GM12865 (cell line): ENCODE measurements around the gene NBEA.

Source experiments
- DNase-seq: peaks from one replicate; pipeline ENCODE4 v3.0.0; 2010; ENCODE audit warnings: low read depth
- H3K4me3 ChIP-seq: 2 replicates; pipeline ENCODE4 v1.5.1; 2011; ENCODE audit warnings: mild to moderate bottlenecking, low read depth, low read length, control low read depth
- CTCF ChIP-seq: IDR thresholded peaks from 2 replicates; pipeline ENCODE4 v1.5.1; 2011; ENCODE audit warnings: low read length, control low read depth, low read depth, inconsistent platforms; ENCODE audit not compliant: insufficient read depth; ENCODE audit errors: missing control alignments

The NBEA gene

GRCh38 chr13:35479038-35479492 is 537.0 kb downstream of the NBEA start:
- H3K4me3 ChIP-seq, result no peak overlapping the region
- DNase-seq, result no peak
- TF ChIP-seq CTCF, result no peak

- TF ChIP-seq CTCF, result no peak
- no peak overlapping the region for H3K4me3 ChIP-seq
- DNase-seq, result no peak
Measured at GRCh38 chr13:35479706-35480105, 537.6 kb downstream of the NBEA start.

DNA sequence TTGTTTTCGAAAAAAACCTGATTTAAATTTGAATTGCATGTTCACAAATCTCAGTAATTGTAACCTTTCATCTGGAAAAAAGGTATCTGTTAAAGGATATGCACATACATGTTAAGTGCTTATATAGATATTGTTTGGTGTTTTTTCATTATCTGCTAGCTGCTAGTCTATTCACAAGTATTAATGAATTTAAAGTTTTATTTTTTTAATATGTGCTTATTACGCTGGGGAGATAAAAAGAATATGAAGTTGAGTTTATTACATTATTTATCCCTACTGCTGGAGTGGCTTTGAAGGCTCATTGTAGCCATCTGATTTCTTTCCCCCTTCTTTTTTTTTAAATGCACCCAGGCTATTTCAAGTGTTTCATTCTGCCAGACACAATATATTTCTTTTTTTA is 538.3 kb downstream of the NBEA start:
- no peak for DNase-seq
- no peak for TF ChIP-seq CTCF
- no peak overlapping the region for H3K4me3 ChIP-seq

DNA sequence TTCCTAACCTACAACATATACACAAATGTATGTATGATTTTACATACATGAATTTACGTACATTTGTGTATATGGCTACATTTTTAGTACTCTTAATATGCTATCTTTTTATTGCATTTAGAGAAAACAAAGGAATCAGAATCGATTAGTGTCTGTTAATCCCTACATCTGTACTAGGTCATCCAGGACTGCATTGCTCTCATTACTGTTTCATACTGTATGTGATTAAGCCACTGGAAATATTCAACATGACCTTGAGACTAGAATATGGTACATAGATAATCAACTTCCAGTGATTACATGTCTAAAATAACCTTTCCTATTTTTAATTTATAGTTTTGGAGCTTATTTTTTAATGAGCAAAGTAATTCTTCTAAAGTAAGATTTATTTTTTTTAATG is 539.7 kb downstream of the NBEA start:
- H3K4me3 ChIP-seq, result no peak overlapping the region
- no peak for TF ChIP-seq CTCF
- no peak for DNase-seq

DNA sequence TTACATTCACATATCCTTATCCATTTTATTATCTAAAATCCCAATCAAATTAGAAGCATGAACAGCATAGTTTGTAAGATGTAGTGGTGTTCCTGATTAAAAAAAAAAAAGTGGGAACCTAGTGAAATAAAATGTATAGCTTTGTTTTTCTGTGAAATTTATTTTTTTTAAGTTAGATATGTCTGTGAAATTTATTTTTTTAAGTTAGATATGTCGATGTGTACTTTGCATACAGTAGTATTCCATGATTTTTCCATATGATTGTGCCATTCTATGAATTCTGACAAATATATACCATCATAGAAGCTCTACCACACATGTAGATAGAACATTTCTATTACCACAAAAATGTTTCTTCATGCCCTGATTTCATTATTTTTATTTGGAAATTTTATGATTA is 540.5 kb downstream of the NBEA start:
- DNase-seq, result no peak
- H3K4me3 ChIP-seq, result no peak overlapping the region
- no peak for TF ChIP-seq CTCF

DNA sequence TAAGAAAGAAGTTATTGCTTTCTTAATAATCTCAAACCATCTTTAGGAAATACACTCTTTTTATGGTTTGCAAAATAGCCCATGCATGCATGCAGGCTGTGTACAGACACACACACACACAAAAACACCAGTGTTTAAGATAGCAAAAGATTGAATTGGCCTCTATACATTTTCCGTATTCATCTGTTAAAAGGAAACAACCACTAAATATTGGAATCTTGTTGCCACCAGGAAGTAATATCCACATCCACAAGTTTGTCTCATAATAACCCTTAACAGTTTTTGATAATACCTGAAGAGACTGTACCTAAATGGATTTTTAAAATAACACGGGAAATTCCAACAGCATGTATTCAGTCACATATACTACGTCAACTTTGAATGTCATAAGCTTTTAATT is 541.7 kb downstream of the NBEA start:
- no peak for DNase-seq
- no peak overlapping the region for H3K4me3 ChIP-seq
- TF ChIP-seq CTCF, result no peak

DNA sequence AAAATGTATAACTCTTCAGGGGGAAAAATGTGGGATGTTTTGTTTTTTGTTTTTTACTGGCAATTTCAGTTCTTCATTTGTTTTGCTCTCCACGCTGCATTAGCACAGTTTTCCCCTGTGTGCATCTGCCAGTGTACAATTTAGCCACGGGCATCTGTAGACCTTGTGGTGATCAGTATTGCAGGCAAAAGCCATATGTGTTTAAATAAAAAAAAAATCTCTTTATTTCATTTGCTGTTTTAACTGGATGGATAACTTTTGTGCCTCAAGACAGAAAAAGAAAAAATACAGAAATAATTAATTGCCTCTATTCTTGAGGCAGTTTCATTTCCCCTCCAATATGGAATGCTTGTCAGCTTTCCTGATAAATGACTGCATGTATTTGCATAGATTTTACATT is 542.3 kb downstream of the NBEA start:
- TF ChIP-seq CTCF, result no peak
- DNase-seq, result no peak
- H3K4me3 ChIP-seq, result no peak overlapping the region
